Dermis blood vessel endothelial cell (primary cell): Measurements from ENCODE around the gene TMEM41B. TPM values are rescaled to one million over a fixed set of nuclear protein-coding genes. Genes with fewer than 3 reads are reported as not detected.
"Not testable (repeated sequence)": the region's sequence is repeated elsewhere in the genome, so short reads cannot be mapped to it uniquely, and the experiment has no call there.

Experiments
- DNase-seq: peaks from one replicate; pipeline ENCODE4 v3.0.0; 2010
- total RNA-seq: library from RNA; depleted of rRNA; stranded (reverse); fragments of >200 nt; gene quantifications from 2 replicates; pipeline ENCODE4 v1.2.3, GENCODE V29; 2014

The TMEM41B gene
- total RNA-seq, 1 donor from 2014 or later = 48.2 TPM

GRCh38 chr11:9259981-9260837, 54.2 kb downstream of the TMEM41B start:
- peak; percentile 18 for DNase-seq

GRCh38 chr11:9258279-9258678, 56.1 kb downstream of the TMEM41B start:
- DNase-seq = not testable (repeated sequence)

- no peak for DNase-seq
These were observed 60.0 kb downstream of the TMEM41B start for GRCh38 chr11:9254416-9254815.

- peak; percentile 71 for DNase-seq
These were observed 61.3 kb downstream of the TMEM41B start for GRCh38 chr11:9253086-9253485.

- no peak for DNase-seq
These were observed 63.1 kb downstream of the TMEM41B start for GRCh38 chr11:9251311-9251710.

GRCh38 chr11:9250139-9250582, 64.2 kb downstream of the TMEM41B start:
- peak; percentile 51 for DNase-seq

GRCh38 chr11:9249252-9249651, 65.1 kb downstream of the TMEM41B start:
- DNase-seq = no peak

- DNase-seq = no peak
These were observed 66.5 kb downstream of the TMEM41B start for GRCh38 chr11:9247863-9248262.

GRCh38 chr11:9236242-9236641, 78.2 kb downstream of the TMEM41B start:
- not testable (repeated sequence) for DNase-seq

GRCh38 chr11:9232482-9232881, 81.9 kb downstream of the TMEM41B start:
- no peak for DNase-seq

- DNase-seq = peak; percentile 60
These were observed 82.6 kb downstream of the TMEM41B start for GRCh38 chr11:9231848-9232177.

Other genes with a start within 250 kb of the TMEM41B start
- gene SCUBE2, start 223.0 kb downstream of the TMEM41B start, total RNA-seq = 3.5 and 3.9 TPM in 2 replicates
- gene DENND5A, start 49.2 kb downstream of the TMEM41B start, total RNA-seq = 146 and 195 TPM in 2 replicates
- 119 and 170 TPM in 2 replicates for gene IPO7, start 70.1 kb upstream of the TMEM41B start, total RNA-seq
- 30.1 and 32.4 TPM in 2 replicates for gene ZNF143, start 146.4 kb upstream of the TMEM41B start, total RNA-seq